Endothelial cell (in vitro differentiated cells): ENCODE data around the gene DYRK1A. TPM values are rescaled to one million over a fixed set of nuclear protein-coding genes. Genes with fewer than 3 reads are reported as not detected.

ENCODE experiments used
- DNase-seq: peaks from one replicate; pipeline ENCODE4 v3.0.0; 2021; ENCODE audit warnings: low spot score
- H3K27ac Mint-ChIP-seq: one replicate; pipeline ENCODE4 v1.8.0; 2021; ENCODE audit warnings: mixed read lengths, inconsistent platforms; ENCODE audit not compliant: unreplicated experiment
- H3K27me3 Mint-ChIP-seq: one replicate; pipeline ENCODE4 v1.8.0; 2021; ENCODE audit warnings: mild to moderate bottlenecking, moderate library complexity, mixed read lengths, inconsistent platforms; ENCODE audit not compliant: unreplicated experiment
- H3K36me3 Mint-ChIP-seq: one replicate; pipeline ENCODE4 v1.8.0; 2021; ENCODE audit warnings: mild to moderate bottlenecking, low read depth, mixed read lengths, inconsistent platforms; ENCODE audit not compliant: unreplicated experiment
- H3K4me1 Mint-ChIP-seq: one replicate; pipeline ENCODE4 v1.8.0; 2021; ENCODE audit warnings: mild to moderate bottlenecking, mixed read lengths, inconsistent platforms; ENCODE audit not compliant: unreplicated experiment
- H3K4me3 Mint-ChIP-seq: one replicate; pipeline ENCODE4 v1.8.0; 2021; ENCODE audit warnings: mild to moderate bottlenecking, mixed read lengths, inconsistent platforms; ENCODE audit not compliant: unreplicated experiment
- H3K9me3 Mint-ChIP-seq: one replicate; pipeline ENCODE4 v1.8.0; 2021; ENCODE audit warnings: mixed read lengths, inconsistent platforms; ENCODE audit not compliant: unreplicated experiment
- total RNA-seq: library from RNA; stranded (reverse); fragmentation: NEBNext Ultra II Directional; extraction: Animal tissue kit (Norgen Biotek cat#: 25700); gene quantifications from one replicate; pipeline ENCODE4 v1.2.1, GENCODE V29; 2021; ENCODE audit not compliant: unreplicated experiment
- TF ChIP-seq, protein P1 (sequence below): fragments of 200-600 bp; sonication (generic); IDR thresholded peaks from one replicate; pipeline ENCODE4 v1.5.0; 2021; ENCODE audit warnings: antibody characterized with exemption; ENCODE audit not compliant: unreplicated experiment

Gene DYRK1A
- total RNA-seq, 1 donor from 2014 or later, result 87.5 TPM

DNA sequence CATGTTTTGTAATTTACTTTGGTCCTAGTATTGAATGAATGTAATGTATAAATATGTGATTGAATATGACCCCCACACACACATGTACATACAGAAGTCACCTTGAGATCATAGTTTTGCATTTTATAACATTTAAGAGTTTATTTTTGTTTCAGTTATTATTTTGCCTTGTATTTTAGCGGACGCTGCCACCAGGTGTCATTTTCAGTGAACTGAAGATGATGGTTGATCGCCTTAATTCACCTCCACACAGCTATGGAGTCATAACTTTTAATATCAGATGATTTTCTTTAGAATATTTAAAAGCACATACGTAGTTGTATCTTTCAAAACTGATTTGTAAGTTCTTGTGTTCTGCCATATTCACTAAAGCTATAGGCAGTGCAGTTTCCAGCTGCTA, 130.4 kb downstream of the DYRK1A start:
- TF ChIP-seq, protein P1, sequence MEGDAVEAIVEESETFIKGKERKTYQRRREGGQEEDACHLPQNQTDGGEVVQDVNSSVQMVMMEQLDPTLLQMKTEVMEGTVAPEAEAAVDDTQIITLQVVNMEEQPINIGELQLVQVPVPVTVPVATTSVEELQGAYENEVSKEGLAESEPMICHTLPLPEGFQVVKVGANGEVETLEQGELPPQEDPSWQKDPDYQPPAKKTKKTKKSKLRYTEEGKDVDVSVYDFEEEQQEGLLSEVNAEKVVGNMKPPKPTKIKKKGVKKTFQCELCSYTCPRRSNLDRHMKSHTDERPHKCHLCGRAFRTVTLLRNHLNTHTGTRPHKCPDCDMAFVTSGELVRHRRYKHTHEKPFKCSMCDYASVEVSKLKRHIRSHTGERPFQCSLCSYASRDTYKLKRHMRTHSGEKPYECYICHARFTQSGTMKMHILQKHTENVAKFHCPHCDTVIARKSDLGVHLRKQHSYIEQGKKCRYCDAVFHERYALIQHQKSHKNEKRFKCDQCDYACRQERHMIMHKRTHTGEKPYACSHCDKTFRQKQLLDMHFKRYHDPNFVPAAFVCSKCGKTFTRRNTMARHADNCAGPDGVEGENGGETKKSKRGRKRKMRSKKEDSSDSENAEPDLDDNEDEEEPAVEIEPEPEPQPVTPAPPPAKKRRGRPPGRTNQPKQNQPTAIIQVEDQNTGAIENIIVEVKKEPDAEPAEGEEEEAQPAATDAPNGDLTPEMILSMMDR, result peak; percentile 44
- no peak overlapping the region for H3K4me3 Mint-ChIP-seq
- no peak for DNase-seq
- H3K36me3 Mint-ChIP-seq, result peaks cover 22% of the 10 kb centered on the region
- H3K9me3 Mint-ChIP-seq, result no peaks in the 10 kb centered on the region
- H3K27ac Mint-ChIP-seq, result no peak overlapping the region
- no peaks in the 10 kb centered on the region for H3K27me3 Mint-ChIP-seq
- peaks cover 14% of the 10 kb centered on the region for H3K4me1 Mint-ChIP-seq

DNA sequence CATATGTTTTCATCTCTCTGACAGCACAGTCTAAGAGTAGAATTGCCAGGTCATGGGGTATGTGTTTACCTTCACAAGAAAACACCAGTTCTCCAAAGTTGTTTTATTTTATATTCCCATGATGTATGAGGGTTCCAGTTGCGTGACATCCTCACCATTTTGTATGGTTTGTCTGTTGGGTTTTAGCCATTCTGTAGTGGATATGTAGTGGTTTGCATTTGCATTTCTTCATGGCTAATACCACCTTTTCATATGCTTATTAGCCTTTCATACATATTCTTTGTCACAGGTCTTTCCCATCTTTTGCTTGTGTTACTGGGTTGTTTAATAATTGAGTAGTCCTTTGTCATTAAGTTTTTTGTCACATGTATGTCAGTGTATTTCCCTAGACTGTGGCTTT, 132.1 kb downstream of the DYRK1A start:
- Mint-ChIP-seq H3K36me3 (peaks cover 19% of the 10 kb centered on the region), H3K4me3 (no peak overlapping the region)

GRCh38 chr21:37502947-37503346, 136.4 kb downstream of the DYRK1A start:
- DNase-seq, result no peak
- peaks cover 37% of the 10 kb centered on the region for H3K4me1 Mint-ChIP-seq
- H3K27me3 Mint-ChIP-seq, result peaks cover 1% of the 10 kb centered on the region
- H3K9me3 Mint-ChIP-seq, result no peaks in the 10 kb centered on the region
- TF ChIP-seq, protein P1, result no peak
- peak overlapping the region; percentile 57 for H3K27ac Mint-ChIP-seq
- peak overlapping the region; percentile 5 for H3K4me3 Mint-ChIP-seq
- peaks cover 32% of the 10 kb centered on the region for H3K36me3 Mint-ChIP-seq

More for the DNA sequence above, 132.1 kb downstream of the DYRK1A start:
- no peaks in the 10 kb centered on the region for H3K9me3 Mint-ChIP-seq
- peaks cover 20% of the 10 kb centered on the region for H3K4me1 Mint-ChIP-seq
- no peak overlapping the region for H3K27ac Mint-ChIP-seq
- TF ChIP-seq, protein P1, result no peak
- H3K27me3 Mint-ChIP-seq, result peaks cover 1% of the 10 kb centered on the region
- no peak for DNase-seq

- peak overlapping the region; percentile 84 for H3K27ac Mint-ChIP-seq
These were observed 137.4 kb downstream of the DYRK1A start for GRCh38 chr21:37503848-37504467.

DNA sequence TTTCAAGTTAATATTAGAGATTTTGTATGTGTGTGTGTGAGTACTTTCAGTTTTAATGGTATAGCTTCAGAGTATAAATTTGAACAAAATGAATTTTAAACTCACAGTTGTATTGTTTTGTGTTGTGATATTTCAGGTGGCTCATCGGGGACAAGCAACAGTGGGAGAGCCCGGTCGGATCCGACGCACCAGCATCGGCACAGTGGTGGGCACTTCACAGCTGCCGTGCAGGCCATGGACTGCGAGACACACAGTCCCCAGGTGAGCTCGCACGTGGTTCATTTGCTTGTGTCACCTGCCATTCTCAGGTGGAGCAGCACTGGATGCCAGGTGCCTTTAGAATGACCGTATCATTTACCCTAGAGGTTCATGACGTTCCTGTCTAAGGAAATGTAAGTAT, 139.4 kb downstream of the DYRK1A start:
- DNase-seq, result no peak
- H3K4me1 Mint-ChIP-seq, result peaks cover 43% of the 10 kb centered on the region
- no peak overlapping the region for H3K4me3 Mint-ChIP-seq
- H3K9me3 Mint-ChIP-seq, result no peaks in the 10 kb centered on the region
- H3K27ac Mint-ChIP-seq, result no peak overlapping the region
- peaks cover 42% of the 10 kb centered on the region for H3K36me3 Mint-ChIP-seq
- peaks cover 1% of the 10 kb centered on the region for H3K27me3 Mint-ChIP-seq
- TF ChIP-seq, protein P1, result no peak

More at GRCh38 chr21:37503848-37504467, 137.4 kb downstream of the DYRK1A start:
- no peak for DNase-seq
- no peaks in the 10 kb centered on the region for H3K9me3 Mint-ChIP-seq
- H3K4me1 Mint-ChIP-seq, result peaks cover 37% of the 10 kb centered on the region
- H3K4me3 Mint-ChIP-seq, result no peak overlapping the region
- TF ChIP-seq, protein P1, result no peak
- peaks cover 32% of the 10 kb centered on the region for H3K36me3 Mint-ChIP-seq
- H3K27me3 Mint-ChIP-seq, result peaks cover 1% of the 10 kb centered on the region
